Left ventricle myocardium inferior (tissue), 1 donor: ENCODE data around the gene TNFAIP2. TPM values are rescaled to one million over a fixed set of nuclear protein-coding genes. Genes with fewer than 3 reads are reported as not detected.

Experiments used
- DNase-seq: peaks from one replicate; pipeline ENCODE4 v3.0.0-alpha.2; 2020
- H3K27ac ChIP-seq: fragments of 200-600 bp; replicated peaks from 2 replicates; pipeline ENCODE4 v1.8.0; 2021
- H3K27me3 ChIP-seq: fragments of 200-600 bp; 2 replicates; pipeline ENCODE4 v1.8.0; 2021; ENCODE audit warnings: low read depth
- H3K36me3 ChIP-seq: fragments of 200-600 bp; 2 replicates; pipeline ENCODE4 v1.8.0; 2021
- H3K4me1 ChIP-seq: fragments of 200-600 bp; 2 replicates; pipeline ENCODE4 v1.8.0; 2021
- H3K4me3 ChIP-seq: fragments of 200-600 bp; 2 replicates; pipeline ENCODE4 v1.8.0; 2021; ENCODE audit warnings: mild to moderate bottlenecking, moderate library complexity
- H3K9me3 ChIP-seq: fragments of 200-600 bp; replicated peaks from 2 replicates; pipeline ENCODE4 v1.8.0; 2021
- CTCF ChIP-seq: fragments of 200-600 bp; IDR thresholded peaks from 2 replicates; pipeline ENCODE4 v1.8.0; 2021; ENCODE audit warnings: antibody characterized with exemption, mild to moderate bottlenecking, borderline replicate concordance
- intact Hi-C: fragments of 100-400 bp; cut with micrococcal nuclease; formaldehyde crosslinking; loops from one replicate; pipeline ENCODE4 v1.11.0; 2022
- total RNA-seq: library from RNA; stranded (reverse); fragmentation: NEBNext Ultra II Directional; extraction: Animal tissue kit (Norgen Biotek cat#: 25700); gene quantifications from one replicate; pipeline ENCODE4 v1.2.1, GENCODE V29; 2021
- donor health status: DM: no; HTN: yes; CAD: no; lungs with severe emphysema.

TNFAIP2 gene
- total RNA-seq, 1 donor from 2014 or later, result 40.1 TPM

GRCh38 chr14:103136388-103137271, 13.4 kb downstream of the TNFAIP2 start:
- intact Hi-C loops, result no loop called here
- TF ChIP-seq CTCF, result no peak
- Histone ChIP-seq H3K9me3 (no peaks in the 10 kb centered on the region), H3K4me3 (no peak overlapping the region), H3K36me3 (peaks cover 40% of the 10 kb centered on the region), H3K27ac (peak overlapping the region; percentile 51), H3K4me1 (peaks cover 45% of the 10 kb centered on the region), H3K27me3 (no peaks in the 10 kb centered on the region)
- DNase-seq, result no peak

GRCh38 chr14:103137689-103138300, 14.5 kb downstream of the TNFAIP2 start:
- no peak for DNase-seq
- no peak for TF ChIP-seq CTCF

GRCh38 chr14:103138301-103139131, 15.3 kb downstream of the TNFAIP2 start:
- Histone ChIP-seq H3K27ac (peak overlapping the region; percentile 51), H3K4me1 (peaks cover 33% of the 10 kb centered on the region), H3K36me3 (peaks cover 25% of the 10 kb centered on the region), H3K9me3 (no peaks in the 10 kb centered on the region), H3K4me3 (peak overlapping the region; percentile 46), H3K27me3 (peaks cover 16% of the 10 kb centered on the region)
- no peak for DNase-seq
- intact Hi-C loops, result no loop called here
- no peak for TF ChIP-seq CTCF

More at GRCh38 chr14:103137689-103138300, 14.5 kb downstream of the TNFAIP2 start:
- Histone ChIP-seq H3K27ac (peak overlapping the region; percentile 51), H3K9me3 (no peaks in the 10 kb centered on the region), H3K4me1 (peaks cover 33% of the 10 kb centered on the region), H3K36me3 (peaks cover 33% of the 10 kb centered on the region), H3K4me3 (no peak overlapping the region), H3K27me3 (peaks cover 9% of the 10 kb centered on the region)
- intact Hi-C loops, result no loop called here

- Histone ChIP-seq H3K27ac (peak overlapping the region; percentile 51), H3K36me3 (peaks cover 17% of the 10 kb centered on the region), H3K27me3 (peaks cover 24% of the 10 kb centered on the region), H3K9me3 (no peaks in the 10 kb centered on the region), H3K4me3 (peak overlapping the region; percentile 46), H3K4me1 (peaks cover 33% of the 10 kb centered on the region)
- no peak for TF ChIP-seq CTCF
- DNase-seq, result no peak
- intact Hi-C loops, result no loop called here
These were observed 16.1 kb downstream of the TNFAIP2 start for GRCh38 chr14:103139132-103140025.
